HuH-7.5 (cell line): ENCODE results near the gene ANTXR1.

ENCODE experiments used
- DNase-seq: peaks from one replicate; pipeline ENCODE4 v3.0.0; 2011; ENCODE audit warnings: low spot score

ANTXR1 gene

GRCh38 chr2:69181806-69182427, 168.9 kb downstream of the ANTXR1 start:
- DNase-seq, result no peak

- DNase-seq, result no peak
Measured at GRCh38 chr2:69183659-69184058, 170.7 kb downstream of the ANTXR1 start.

- DNase-seq, result no peak
Measured at GRCh38 chr2:69184224-69184623, 171.2 kb downstream of the ANTXR1 start.

- DNase-seq, result no peak
Measured at GRCh38 chr2:69185807-69186206, 172.8 kb downstream of the ANTXR1 start.

GRCh38 chr2:69186614-69187013, 173.6 kb downstream of the ANTXR1 start:
- no peak for DNase-seq

GRCh38 chr2:69188182-69188900, 175.4 kb downstream of the ANTXR1 start:
- DNase-seq, result no peak

GRCh38 chr2:69190743-69191404, 177.9 kb downstream of the ANTXR1 start:
- DNase-seq, result no peak

GRCh38 chr2:69191634-69192033, 178.7 kb downstream of the ANTXR1 start:
- DNase-seq, result no peak

GRCh38 chr2:69192176-69192945, 179.4 kb downstream of the ANTXR1 start:
- DNase-seq, result no peak

- no peak for DNase-seq
Measured at GRCh38 chr2:69195706-69196105, 182.7 kb downstream of the ANTXR1 start.

GRCh38 chr2:69196327-69197117, 183.5 kb downstream of the ANTXR1 start:
- DNase-seq, result no peak

GRCh38 chr2:69200107-69200520, 187.1 kb downstream of the ANTXR1 start:
- no peak for DNase-seq

- no peak for DNase-seq
Measured at GRCh38 chr2:69201259-69201658, 188.3 kb downstream of the ANTXR1 start.

GRCh38 chr2:69202327-69202726, 189.3 kb downstream of the ANTXR1 start:
- no peak for DNase-seq

GRCh38 chr2:69203166-69203985, 190.4 kb downstream of the ANTXR1 start:
- DNase-seq, result no peak

- DNase-seq, result no peak
Measured at GRCh38 chr2:69204654-69205053, 191.7 kb downstream of the ANTXR1 start.

GRCh38 chr2:69205076-69205475, 192.1 kb downstream of the ANTXR1 start:
- no peak for DNase-seq

- no peak for DNase-seq
Measured at GRCh38 chr2:69205491-69205890, 192.5 kb downstream of the ANTXR1 start.

- DNase-seq, result no peak
Measured at GRCh38 chr2:69208023-69208595, 195.1 kb downstream of the ANTXR1 start.

GRCh38 chr2:69209482-69209881, 196.5 kb downstream of the ANTXR1 start:
- DNase-seq, result no peak
